Measurements from ENCODE around the gene CLIC4. TPM values are rescaled to one million over a fixed set of nuclear protein-coding genes. Genes with fewer than 3 reads are reported as not detected.

Gene CLIC4
- total and polyA plus RNA-seq, 10 of the 15 experiments (the other 5 are each of a cell fraction or from before 2014, with no cell fraction given): 20.4 to 107 (median 69.6) TPM

GRCh38 chr1:24857507-24858133, 112.4 kb downstream of the CLIC4 start:
- intact Hi-C loops (cut with micrococcal nuclease; ENCODE audit: unreplicated experiment) (no loop called here), in situ Hi-C loops (cut with MboI) (no loop called here)
- H3K4me3 ChIP-seq: no peak overlapping the region
- H3K4me2 ChIP-seq (ENCODE audit: control insufficient read depth, insufficient read depth): no peak overlapping the region
- DNase-seq (ENCODE audit: low read depth, low spot score) (no peak), FAIRE-seq (no peak), ATAC-seq (peak; percentile 49)
- H3K27me3 ChIP-seq (replicated peaks in 1 of 2; ENCODE audit: control insufficient read depth in 2 of 2, insufficient read depth in 2 of 2, low read length in 1 of 2): peaks cover 0 to 3% of the 10 kb centered on the region in 2 experiments; a peak in 1 of 4 replicates
- no peaks in the 10 kb centered on the region for H4K20me1 ChIP-seq (ENCODE audit: control insufficient read depth, insufficient read depth)
- ChIA-PET CTCF (interaction anchor here (0.5 to 10.6 kb wide), 3 partner anchors 41 to 538 kb away, joined by 3 to 133 read pairs (median 4); partner anchors contain the start of gene GRHL3), RAD21 (ENCODE audit: unreplicated experiment) (no interaction called here), SMC1A (ENCODE audit: uncharacterized antibody, unreplicated experiment) (no interaction called here), POLR2A (interaction anchor here (0.8 to 1.3 kb wide), 2 partner anchors 41 to 375 kb away, joined by 3 to 5 read pairs; partner anchors contain the start of gene SYF2)
- 0 out of 6 replicates have a peak, but pooled peaks of 1 of the 3 experiments have one; percentile 7 for TF ChIP-seq CTCF (IDR thresholded peaks at IDR 0.05 in 2 of 3, conservative IDR thresholded peaks at IDR 0.05 in 1 of 3; ENCODE audit: control insufficient read depth in 2 of 3, extremely low read depth in 1 of 3, insufficient read depth in 1 of 3, low read depth in 3 of 3, low read length in 3 of 3)
- no peak for TF ChIP-seq RAD21 (IDR thresholded peaks at IDR 0.05; ENCODE audit: insufficient read depth, low read depth, low read length)
- no peaks in the 10 kb centered on the region for H3K79me2 ChIP-seq (ENCODE audit: control insufficient read depth, insufficient read depth, low read length)
- H3K27ac ChIP-seq (ENCODE audit: control insufficient read depth, insufficient read depth): no peak overlapping the region
- no peaks in the 10 kb centered on the region for H3K36me3 ChIP-seq (ENCODE audit: control insufficient read depth in 2 of 2, insufficient read depth in 2 of 2, low read length in 1 of 2)
- no peak overlapping the region for H3K9ac ChIP-seq (ENCODE audit: control insufficient read depth, insufficient read depth, low read length)
- H3K9me3 ChIP-seq (replicated peaks; ENCODE audit: control insufficient read depth, insufficient read depth, low read length): no peaks in the 10 kb centered on the region; the same call in 2 of the 3 replicates
- WGBS (ENCODE audit: insufficient coverage, insufficient replicate concordance, low lambda C conversion rate, missing lambda C conversion rate): 58% methylated on average over 6 of the region's 6 CpGs
- BruUV-seq (replicated peaks): no TSS peak
- H2AFZ ChIP-seq (ENCODE audit: control insufficient read depth, low read depth, low read length): no peak overlapping the region
- no peaks in the 10 kb centered on the region for H3K4me1 ChIP-seq (ENCODE audit: control insufficient read depth, insufficient read depth, low read length)

- H3K36me3 ChIP-seq (ENCODE audit: control insufficient read depth in 2 of 2, insufficient read depth in 2 of 2, low read length in 1 of 2): no peaks in the 10 kb centered on the region
- ATAC-seq: no peak
- intact Hi-C loops (cut with micrococcal nuclease; ENCODE audit: unreplicated experiment) (no loop called here), in situ Hi-C loops (cut with MboI) (no loop called here)
- WGBS (ENCODE audit: insufficient coverage, insufficient replicate concordance, low lambda C conversion rate, missing lambda C conversion rate): 64% methylated on average over 1 of the region's 1 CpG
- ChIA-PET POLR2A (no interaction called here), SMC1A (ENCODE audit: uncharacterized antibody, unreplicated experiment) (interaction anchor here (0.9 to 2.1 kb wide), 2 partner anchors 15 to 40 kb away, joined by 4 read pairs; no protein-coding TSS in a partner anchor), RAD21 (ENCODE audit: unreplicated experiment) (no interaction called here), CTCF (interaction anchor here (0.5 to 1.2 kb wide), 2 partner anchors 177 to 539 kb away, joined by 3 to 4 read pairs; partner anchors contain the start of gene GRHL3)
- H2AFZ ChIP-seq (ENCODE audit: control insufficient read depth, low read depth, low read length): no peak overlapping the region
- no peak overlapping the region for H3K4me2 ChIP-seq (ENCODE audit: control insufficient read depth, insufficient read depth)
- H3K27ac ChIP-seq (ENCODE audit: control insufficient read depth, insufficient read depth): no peak overlapping the region
- no peak overlapping the region for H3K9ac ChIP-seq (ENCODE audit: control insufficient read depth, insufficient read depth, low read length)
- no peaks in the 10 kb centered on the region for H3K4me1 ChIP-seq (ENCODE audit: control insufficient read depth, insufficient read depth, low read length)
- no TSS peak for BruUV-seq (replicated peaks)
- H3K9me3 ChIP-seq (replicated peaks; ENCODE audit: control insufficient read depth, insufficient read depth, low read length): no peaks in the 10 kb centered on the region; the same call in 2 of the 3 replicates
- peaks cover 0 to 3% of the 10 kb centered on the region in 2 experiments; a peak in 1 of 4 replicates for H3K27me3 ChIP-seq (replicated peaks in 1 of 2; ENCODE audit: control insufficient read depth in 2 of 2, insufficient read depth in 2 of 2, low read length in 1 of 2)
- no peaks in the 10 kb centered on the region for H4K20me1 ChIP-seq (ENCODE audit: control insufficient read depth, insufficient read depth)
- no peak for FAIRE-seq
- H3K79me2 ChIP-seq (ENCODE audit: control insufficient read depth, insufficient read depth, low read length): no peaks in the 10 kb centered on the region
- H3K4me3 ChIP-seq: no peak overlapping the region
- DNase-seq (ENCODE audit: low read depth, low spot score): no peak
- TF ChIP-seq CREB1 (IDR thresholded peaks at IDR 0.05; ENCODE audit: low read depth) (no peak), TAF1 (IDR thresholded peaks at IDR 0.05; ENCODE audit: borderline replicate concordance, low read depth, low read length) (no peak), BCL3 (IDR thresholded peaks at IDR 0.05; ENCODE audit: borderline replicate concordance, insufficient read depth, low read depth, low read length, poor library complexity, severe bottlenecking) (no peak), SMC3 (IDR thresholded peaks at IDR 0.05; ENCODE audit: borderline replicate concordance, low read length) (no peak), E4F1 (IDR thresholded peaks at IDR 0.05; ENCODE audit: borderline replicate concordance, partially characterized antibody) (no peak)
Observed at GRCh38 chr1:24858277-24858676, 113.0 kb downstream of the CLIC4 start.
